B cell (primary cell): ENCODE data around the gene TMEM53. TPM values are rescaled to one million over a fixed set of nuclear protein-coding genes. Genes with fewer than 3 reads are reported as not detected.

Experiments used
- ATAC-seq: fragments of 200-7000 bp; cut with Tn5 transposase; one replicate; pipeline ENCODE4 v1.10.0; 2021; ENCODE audit warnings: low read depth, mild to moderate bottlenecking, moderate number of reproducible peaks, moderate library complexity
- CTCF ChIA-PET: fragments of 350-600 bp; sonication (Branson Sonifier 250); formaldehyde crosslinking; loops from one replicate; lab custom pipeline; 2021; ENCODE audit warnings: antibody characterized with exemption, inconsistent platforms; lab: Charles Lee
- POLR2A ChIA-PET: fragments of 350-600 bp; sonication (Branson Sonifier 250); formaldehyde crosslinking; loops from one replicate; lab custom pipeline; 2021; ENCODE audit warnings: antibody characterized with exemption; lab: Charles Lee
- DNase-seq: peaks from one replicate; pipeline ENCODE4 v3.0.0; 2013
- H2AFZ ChIP-seq: 2 replicates; pipeline ENCODE4 v1.6.1; 2012; ENCODE audit warnings: mild to moderate bottlenecking, low read depth, low read length; ENCODE audit not compliant: insufficient read depth, poor library complexity, severe bottlenecking
- H3K27ac ChIP-seq, 2 donors: 1 replicate in 1 of 2; 2 replicates in 1 of 2; pipeline ENCODE4 v1.5.1; 2012 to 2013; ENCODE audit warnings: low read length in 2 of 2, mild to moderate bottlenecking in 2 of 2, moderate library complexity in 1 of 2
- H3K27me3 ChIP-seq, 4 experiments: fragments of 200-600 bp in 1 of 4; sonication (generic) in 1 of 4; replicated peaks in 1 of 4; 1 replicate in 2 of 4; 2 replicates in 2 of 4; pipeline versions ENCODE4 v1.6.1 to v1.7.0; 2013 to 2016; ENCODE audit warnings: low read length in 3 of 4, mild to moderate bottlenecking in 2 of 4, mixed read lengths in 1 of 4, moderate library complexity in 1 of 4; ENCODE audit not compliant: insufficient read depth in 4 of 4, control insufficient read depth in 3 of 4; ENCODE audit errors: control extremely low read depth in 1 of 4
- H3K36me3 ChIP-seq, 2 experiments: replicated peaks in 1 of 2; 1 replicate in 1 of 2; 2 replicates in 1 of 2; pipeline versions ENCODE4 v1.6.1 to v1.7.1; 2013; ENCODE audit warnings: low read length in 1 of 2; ENCODE audit not compliant: insufficient read depth in 2 of 2, control insufficient read depth in 1 of 2; ENCODE audit errors: control extremely low read depth in 1 of 2, extremely low read depth in 1 of 2
- H3K4me1 ChIP-seq, 2 donors: fragments of 200-600 bp in 1 of 2; sonication (generic) in 1 of 2; 1 replicate in 1 of 2; 2 replicates in 1 of 2; pipeline versions ENCODE4 v1.5.1 to v1.6.1; 2013 to 2017; ENCODE audit warnings: low read length in 2 of 2; ENCODE audit not compliant: control insufficient read depth in 2 of 2, insufficient read depth in 2 of 2
- H3K4me2 ChIP-seq: replicated peaks from 2 replicates; pipeline ENCODE3; 2012; ENCODE audit warnings: mild to moderate bottlenecking, low read depth, low read length; ENCODE audit not compliant: poor library complexity, severe bottlenecking
- H3K4me3 ChIP-seq, 5 experiments: fragments of 200-600 bp in 1 of 5; sonication (generic) in 1 of 5; 1 replicate in 3 of 5; 2 replicates in 2 of 5; pipeline versions ENCODE4 v1.5.1 to v1.7.0; 2011 to 2016; ENCODE audit warnings: low read length in 4 of 5, mild to moderate bottlenecking in 4 of 5, low read depth in 2 of 5, control low read depth in 1 of 5, moderate library complexity in 1 of 5; ENCODE audit not compliant: insufficient read depth in 1 of 5; ENCODE audit errors: control extremely low read depth in 1 of 5, extremely low read depth in 1 of 5
- H3K79me2 ChIP-seq: fragments of 200-600 bp; sonication (generic); one replicate; pipeline ENCODE4 v1.6.0; 2016; ENCODE audit warnings: low read length; ENCODE audit not compliant: control insufficient read depth, insufficient read depth
- H3K9ac ChIP-seq: fragments of 200-600 bp; sonication (generic); 2 replicates; pipeline ENCODE4 v1.6.1; 2017; ENCODE audit warnings: mild to moderate bottlenecking, low read length, moderate library complexity
- H3K9me3 ChIP-seq, 3 donors: one replicate each; pipeline versions ENCODE4 v1.6.1 to v1.7.1; 2013; ENCODE audit warnings: low read length in 2 of 3; ENCODE audit not compliant: control insufficient read depth in 2 of 3, insufficient read depth in 1 of 3; ENCODE audit errors: control extremely low read depth in 1 of 3
- H4K20me1 ChIP-seq: 2 replicates; pipeline ENCODE4 v1.6.0; 2012; ENCODE audit warnings: mild to moderate bottlenecking, low read length; ENCODE audit not compliant: insufficient read depth, control insufficient read depth, poor library complexity, severe bottlenecking
- H3K27ac Mint-ChIP-seq: one replicate; pipeline ENCODE4 v1.8.0; 2021; ENCODE audit warnings: mixed read lengths
- H3K27me3 Mint-ChIP-seq: one replicate; pipeline ENCODE4 v1.8.0; 2021; ENCODE audit warnings: mixed read lengths
- H3K4me1 Mint-ChIP-seq: one replicate; pipeline ENCODE4 v1.8.0; 2021; ENCODE audit warnings: mixed read lengths
- H3K4me3 Mint-ChIP-seq: one replicate; pipeline ENCODE4 v1.8.0; 2021; ENCODE audit warnings: mixed read lengths
- H3K9me3 Mint-ChIP-seq: one replicate; pipeline ENCODE4 v1.8.0; 2022; ENCODE audit warnings: mixed read lengths; ENCODE audit not compliant: insufficient read depth
- EZH2 ChIP-seq: IDR thresholded peaks from 2 replicates; pipeline ENCODE4 v1.6.1; 2012; ENCODE audit warnings: borderline replicate concordance, low read depth, mild to moderate bottlenecking, moderate library complexity, low read length; ENCODE audit not compliant: insufficient read depth, poor library complexity, severe bottlenecking
- WGBS: methylation state at CpG from one replicate; pipeline ENCODE4 v1.1.5; 2013; ENCODE audit warnings: missing lambda C conversion rate; ENCODE audit not compliant: insufficient coverage; 5-methylcytosine and 5-hydroxymethylcytosine counted together
- intact Hi-C: fragments of 100-400 bp; cut with micrococcal nuclease; formaldehyde crosslinking; loops from one replicate; pipeline ENCODE4 v1.10.0; 2022
- polyA plus RNA-seq: library from polyadenylated mRNA; depleted of rRNA; stranded (reverse); fragments of >200 nt; gene quantifications from 2 replicates; pipeline ENCODE4 v1.2.3, GENCODE V29; 2012
- total RNA-seq, 2 donors: library from RNA; stranded (reverse); fragments of 120-200 nt in 1 of 2; gene quantifications; 1 replicate in 1 of 2; 2 replicates in 1 of 2; pipeline versions ENCODE4 v1.2.3 to v1.2.4, GENCODE V29; 2013 to 2022
- TF ChIP-seq, protein P1 (sequence below): fragments of 200-600 bp; IDR thresholded peaks from one replicate; pipeline ENCODE4 v1.8.0; 2022; ENCODE audit warnings: antibody characterized with exemption, mild to moderate bottlenecking

Gene TMEM53
- total and polyA plus RNA-seq, 2 donors (not counting 1 experiment from before 2014, with no cell fraction given), result 6.5 to 6.8 TPM

DNA sequence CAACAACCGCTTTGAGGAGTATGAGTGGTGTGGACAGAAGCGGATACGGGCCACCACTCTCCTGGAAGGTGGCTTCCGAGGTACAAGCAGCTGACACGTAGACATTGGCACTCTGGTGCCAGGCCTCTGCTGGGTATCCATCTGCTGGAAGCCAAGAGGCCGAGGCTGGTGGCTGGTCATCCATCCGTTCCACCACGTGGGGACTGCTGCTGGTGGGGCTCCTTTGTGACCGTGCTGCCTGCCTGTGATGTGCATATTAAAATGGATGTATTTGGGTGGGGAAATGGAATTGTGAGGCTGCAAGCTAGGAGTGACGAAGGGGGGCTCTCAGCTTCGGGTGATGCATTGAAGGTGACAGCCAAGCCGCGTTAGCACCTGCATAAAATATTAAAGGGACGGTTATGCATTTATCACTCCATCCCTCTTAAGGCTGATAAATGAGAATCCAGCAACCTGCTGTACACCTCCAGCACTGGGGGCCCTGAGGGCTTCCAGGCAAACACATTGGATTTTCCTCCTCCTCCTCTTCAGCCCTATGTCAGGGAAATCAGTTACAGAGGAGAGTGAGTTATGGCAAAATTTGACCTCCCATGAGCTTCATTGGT is 38.1 kb downstream of the TMEM53 start:
- peaks cover 37% of the 10 kb centered on the region for H3K4me1 Mint-ChIP-seq
- WGBS, result 99% methylated on average over 11 of the region's 14 CpGs

GRCh38 chr1:44635439-44635838 is 38.8 kb downstream of the TMEM53 start:
- WGBS, result 95% methylated on average over 8 of the region's 9 CpGs
- CTCF ChIA-PET, result interaction anchor here (4.1 kb wide), 1 partner anchor 16 kb away, joined by 39 read pairs; no protein-coding TSS in a partner anchor

More for the DNA sequence above, 38.1 kb downstream of the TMEM53 start:
- Histone ChIP-seq H3K4me1 (peaks cover 16 to 18% of the 10 kb centered on the region in 2 donors), H3K27ac (no peak overlapping the region), H3K4me2 (no peak overlapping the region), H4K20me1 (peaks cover 66% of the 10 kb centered on the region), H3K36me3 (peaks cover 9 to 85% of the 10 kb centered on the region in 2 experiments), H3K79me2 (peaks cover 14% of the 10 kb centered on the region), H2AFZ (no peak overlapping the region), H3K9me3 (peaks cover 0 to 4% (median 0%) of the 10 kb centered on the region in 3 donors), H3K27me3 (no peaks in the 10 kb centered on the region), H3K4me3 (no peak overlapping the region), H3K9ac (no peak overlapping the region)
- Mint-ChIP-seq H3K4me3 (no peak overlapping the region), H3K9me3 (no peaks in the 10 kb centered on the region), H3K27ac (no peak overlapping the region), H3K27me3 (no peaks in the 10 kb centered on the region)
- ATAC-seq (no peak), DNase-seq (no peak)
- ChIA-PET POLR2A (no interaction called here), CTCF (interaction anchor here (1.1 to 1.4 kb wide), 3 partner anchors 10 to 19 kb away, joined by 3 to 9 read pairs (median 3); no protein-coding TSS in a partner anchor)
- TF ChIP-seq, protein P1, sequence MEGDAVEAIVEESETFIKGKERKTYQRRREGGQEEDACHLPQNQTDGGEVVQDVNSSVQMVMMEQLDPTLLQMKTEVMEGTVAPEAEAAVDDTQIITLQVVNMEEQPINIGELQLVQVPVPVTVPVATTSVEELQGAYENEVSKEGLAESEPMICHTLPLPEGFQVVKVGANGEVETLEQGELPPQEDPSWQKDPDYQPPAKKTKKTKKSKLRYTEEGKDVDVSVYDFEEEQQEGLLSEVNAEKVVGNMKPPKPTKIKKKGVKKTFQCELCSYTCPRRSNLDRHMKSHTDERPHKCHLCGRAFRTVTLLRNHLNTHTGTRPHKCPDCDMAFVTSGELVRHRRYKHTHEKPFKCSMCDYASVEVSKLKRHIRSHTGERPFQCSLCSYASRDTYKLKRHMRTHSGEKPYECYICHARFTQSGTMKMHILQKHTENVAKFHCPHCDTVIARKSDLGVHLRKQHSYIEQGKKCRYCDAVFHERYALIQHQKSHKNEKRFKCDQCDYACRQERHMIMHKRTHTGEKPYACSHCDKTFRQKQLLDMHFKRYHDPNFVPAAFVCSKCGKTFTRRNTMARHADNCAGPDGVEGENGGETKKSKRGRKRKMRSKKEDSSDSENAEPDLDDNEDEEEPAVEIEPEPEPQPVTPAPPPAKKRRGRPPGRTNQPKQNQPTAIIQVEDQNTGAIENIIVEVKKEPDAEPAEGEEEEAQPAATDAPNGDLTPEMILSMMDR, result no peak
- intact Hi-C loops, result no loop called here

More at GRCh38 chr1:44635439-44635838, 38.8 kb downstream of the TMEM53 start:
- no peaks in the 10 kb centered on the region for H3K27me3 Mint-ChIP-seq
- H3K27ac ChIP-seq, result no peak overlapping the region
- H3K4me1 Mint-ChIP-seq, result peaks cover 44% of the 10 kb centered on the region
- no peak overlapping the region for H2AFZ ChIP-seq
- peaks cover 60% of the 10 kb centered on the region for H4K20me1 ChIP-seq
- TF ChIP-seq, protein P1, result no peak
- TF ChIP-seq EZH2, result no peak
- H3K9me3 ChIP-seq, result peaks cover 0 to 4% (median 0%) of the 10 kb centered on the region in 3 donors
- ATAC-seq, result no peak
- H3K27me3 ChIP-seq, result no peaks in the 10 kb centered on the region
- H3K4me3 ChIP-seq, result no peak overlapping the region
- H3K9ac ChIP-seq, result no peak overlapping the region
- H3K9me3 Mint-ChIP-seq, result no peaks in the 10 kb centered on the region
- no peak overlapping the region for H3K4me2 ChIP-seq
- H3K4me1 ChIP-seq, result peaks cover 18 to 23% of the 10 kb centered on the region in 2 donors
- no peak overlapping the region for H3K4me3 Mint-ChIP-seq
- POLR2A ChIA-PET, result no interaction called here
- H3K27ac Mint-ChIP-seq, result no peak overlapping the region
- intact Hi-C loops, result no loop called here
- peaks cover 14% of the 10 kb centered on the region for H3K79me2 ChIP-seq
- peaks cover 9 to 78% of the 10 kb centered on the region in 2 experiments for H3K36me3 ChIP-seq
- DNase-seq, result no peak
